Naive B cell (primary cell): Measurements from ENCODE around the gene GAGE12H. TPM values are rescaled to one million over a fixed set of nuclear protein-coding genes. Genes with fewer than 3 reads are reported as not detected.

Experiments used
- ATAC-seq, 2 donors: fragments of 150-1000 bp; cut with Tn5 transposase; 2 replicates each; pipeline ENCODE4 v1.10.0; 2021; ENCODE audit warnings: low read depth in 2 of 2, mild to moderate bottlenecking in 2 of 2, moderate library complexity in 2 of 2
- DNase-seq: peaks from one replicate; pipeline ENCODE4 v3.0.0; 2022
- H3K27ac Mint-ChIP-seq, 6 donors: one replicate each; pipeline ENCODE4 v1.8.0; 2020 to 2022; ENCODE audit warnings: mild to moderate bottlenecking in 6 of 6, mixed read lengths in 6 of 6, moderate library complexity in 5 of 6, inconsistent platforms in 2 of 6
- H3K27me3 Mint-ChIP-seq, 3 donors: one replicate each; pipeline ENCODE4 v1.8.0; 2021 to 2022; ENCODE audit warnings: mixed read lengths in 3 of 3, mild to moderate bottlenecking in 1 of 3
- H3K36me3 Mint-ChIP-seq, 2 donors: one replicate each; pipeline ENCODE4 v1.8.0; 2020 to 2022; ENCODE audit warnings: mixed read lengths in 2 of 2, inconsistent platforms in 1 of 2, mild to moderate bottlenecking in 1 of 2
- H3K4me1 Mint-ChIP-seq, 3 donors: one replicate each; pipeline ENCODE4 v1.8.0; 2020 to 2022; ENCODE audit warnings: mixed read lengths in 3 of 3, inconsistent platforms in 1 of 3, mild to moderate bottlenecking in 1 of 3, moderate library complexity in 1 of 3
- H3K4me3 Mint-ChIP-seq, 8 donors: one replicate each; pipeline ENCODE4 v1.8.0; 2020 to 2022; ENCODE audit warnings: mild to moderate bottlenecking in 8 of 8, mixed read lengths in 8 of 8, moderate library complexity in 8 of 8, inconsistent platforms in 2 of 8
- H3K9me3 Mint-ChIP-seq, 7 donors: one replicate each; pipeline ENCODE4 v1.8.0; 2020 to 2022; ENCODE audit warnings: mixed read lengths in 7 of 7, mild to moderate bottlenecking in 5 of 7, inconsistent platforms in 2 of 7, moderate library complexity in 1 of 7
- polyA plus RNA-seq, 6 donors: library from polyadenylated mRNA; unstranded; fragments of 300-500 nt; fragmentation: Illumina TruSeq; gene quantifications; one replicate each; pipeline ENCODE4 v1.2.3, GENCODE V29; 2021; ENCODE audit warnings: low read depth in 6 of 6

GAGE12H gene
- polyA plus RNA-seq, 6 donors from 2014 or later = not detected

GRCh38 chrX:49627086-49627777 lies 47.5 kb downstream of the GAGE12H start:
- Mint-ChIP-seq H3K4me3 (peak overlapping the region in 6 of 8 donors; percentile 22 to 81 (median 53)), H3K36me3 (no peaks in the 10 kb centered on the region), H3K27ac (peak overlapping the region in 1 of 6 donors; percentile 74), H3K27me3 (peaks cover 0 to 10% (median 4%) of the 10 kb centered on the region in 3 donors), H3K4me1 (no peaks in the 10 kb centered on the region), H3K9me3 (peaks cover 2 to 39% (median 19%) of the 10 kb centered on the region in 7 donors)
- no peak for DNase-seq
- peak in 1 of 2 donors; percentile 11 for ATAC-seq

Other genes starting within 250 kb of the GAGE12H start
- gene GAGE13, start 248.4 kb upstream of the GAGE12H start, polyA plus RNA-seq = not detected
- gene GAGE12C, start 47.8 kb upstream of the GAGE12H start, polyA plus RNA-seq = not detected
- not detected for gene GAGE12D, start 38.2 kb upstream of the GAGE12H start, polyA plus RNA-seq
- not detected for gene GAGE12E, start 28.7 kb upstream of the GAGE12H start, polyA plus RNA-seq
- gene GAGE12F, start 19.1 kb upstream of the GAGE12H start, polyA plus RNA-seq = not detected
- not detected for gene GAGE12G, start 9.5 kb upstream of the GAGE12H start, polyA plus RNA-seq
- not detected for gene GAGE2A, start 9.5 kb downstream of the GAGE12H start, polyA plus RNA-seq
- gene GAGE1, start 19.1 kb downstream of the GAGE12H start, polyA plus RNA-seq = not detected
- not detected for gene PAGE1, start 116.0 kb downstream of the GAGE12H start, polyA plus RNA-seq
- not detected for gene PAGE4, start 249.4 kb downstream of the GAGE12H start, polyA plus RNA-seq